ENCODE data around the gene FHAD1.

The FHAD1 gene

DNA sequence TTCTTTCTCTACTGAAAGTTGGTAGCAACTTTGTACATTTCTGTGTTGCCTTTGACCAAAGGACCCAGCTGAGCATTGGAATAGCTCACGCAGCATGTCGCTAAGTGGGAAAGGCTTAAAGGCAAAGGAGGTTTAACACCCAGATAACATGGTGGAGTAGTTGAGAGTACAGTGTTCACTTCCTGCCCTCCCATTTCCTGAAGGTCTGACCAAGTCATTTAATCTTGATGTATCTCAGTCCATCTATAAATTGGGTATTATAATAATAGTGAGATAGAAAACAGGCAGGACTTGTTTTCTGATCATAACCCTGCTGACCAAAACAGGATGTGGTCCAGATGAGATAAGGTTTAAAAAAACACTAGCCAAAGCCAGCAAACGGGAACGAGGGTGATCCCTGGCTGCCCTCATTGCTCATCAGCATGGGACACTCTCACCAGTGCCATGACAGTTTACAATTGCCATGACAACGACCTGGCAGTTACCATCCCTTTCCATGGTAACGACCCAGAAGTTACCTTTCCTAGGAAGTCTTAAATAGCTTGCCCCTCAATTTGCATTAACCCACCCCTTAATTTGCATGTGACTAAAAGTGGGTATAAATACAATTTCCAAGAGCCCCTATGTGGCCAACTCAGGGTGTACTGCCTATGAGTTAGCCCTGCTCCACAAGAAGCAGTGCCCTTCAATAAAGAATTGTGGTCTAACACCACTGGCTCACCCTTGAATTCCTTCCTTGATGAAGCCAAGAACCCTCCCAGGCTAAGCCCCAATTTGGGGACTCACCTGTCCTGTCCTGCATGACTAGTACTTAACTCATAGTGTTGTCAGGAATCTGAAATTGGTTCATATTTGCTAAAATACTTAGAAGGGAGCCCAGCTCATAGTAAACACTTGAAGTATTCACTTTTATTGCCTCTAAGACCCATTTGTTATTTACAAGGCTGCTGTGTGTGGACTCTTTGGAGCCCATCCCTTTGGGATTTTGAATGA is 28.4 kb upstream of the FHAD1 start:
- in situ Hi-C loops (cut with MboI; ENCODE audit: low sequenced_read_pairs): no loop called here

GRCh38 chr1:15219280-15220023 is 27.6 kb upstream of the FHAD1 start:
- in situ Hi-C loops (cut with MboI; ENCODE audit: low sequenced_read_pairs): no loop called here

DNA sequence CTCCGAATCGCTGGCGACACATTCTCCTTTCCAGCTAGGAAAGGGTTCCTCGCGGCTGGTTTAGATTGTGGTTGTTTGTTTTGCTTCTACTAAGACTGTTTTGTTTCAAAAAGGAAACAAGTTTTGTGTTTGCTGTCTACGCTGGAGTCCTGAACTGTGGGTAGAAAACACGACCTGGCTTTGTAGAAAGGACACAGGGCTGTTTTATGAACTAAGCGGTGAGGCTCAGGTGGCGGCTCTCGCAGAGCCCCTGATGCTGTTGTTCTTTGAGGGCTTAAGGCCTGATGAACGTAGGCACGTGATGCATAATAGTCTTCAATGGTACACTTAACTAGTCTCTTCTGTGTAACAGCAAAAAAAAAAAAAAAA is 27.0 kb upstream of the FHAD1 start:
- in situ Hi-C loops (cut with MboI; ENCODE audit: low sequenced_read_pairs): no loop called here

DNA sequence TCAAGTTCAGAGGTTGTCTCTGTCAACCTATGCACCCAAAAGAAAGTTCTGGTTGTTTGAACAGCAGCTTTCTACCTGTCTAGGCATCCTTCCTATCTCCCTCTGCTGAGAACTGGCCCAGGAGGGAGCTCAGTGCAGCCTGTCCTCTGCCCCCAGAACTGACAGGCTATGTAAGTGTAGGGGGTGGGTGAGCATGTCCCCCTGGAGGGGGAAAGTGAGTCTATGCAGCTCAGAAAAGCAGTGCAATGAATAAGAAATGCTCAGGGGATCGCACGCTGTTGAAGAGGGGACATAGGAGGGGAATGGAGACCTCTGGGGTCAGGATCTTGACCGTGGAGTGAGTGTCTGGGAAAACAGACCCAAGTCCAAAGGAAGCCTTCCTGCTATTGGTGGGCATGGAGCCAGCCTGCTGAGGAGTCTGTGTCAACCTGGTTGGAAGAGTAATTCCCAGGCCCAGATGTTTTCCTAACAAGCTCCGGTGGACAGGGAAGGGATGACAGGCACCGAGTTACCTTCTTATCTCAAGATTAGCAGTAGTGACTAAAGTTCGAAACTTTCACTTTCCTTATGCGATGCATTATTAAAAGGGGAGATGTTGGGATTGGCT is 26.1 kb upstream of the FHAD1 start:
- in situ Hi-C loops (cut with MboI; ENCODE audit: low sequenced_read_pairs): no loop called here

DNA sequence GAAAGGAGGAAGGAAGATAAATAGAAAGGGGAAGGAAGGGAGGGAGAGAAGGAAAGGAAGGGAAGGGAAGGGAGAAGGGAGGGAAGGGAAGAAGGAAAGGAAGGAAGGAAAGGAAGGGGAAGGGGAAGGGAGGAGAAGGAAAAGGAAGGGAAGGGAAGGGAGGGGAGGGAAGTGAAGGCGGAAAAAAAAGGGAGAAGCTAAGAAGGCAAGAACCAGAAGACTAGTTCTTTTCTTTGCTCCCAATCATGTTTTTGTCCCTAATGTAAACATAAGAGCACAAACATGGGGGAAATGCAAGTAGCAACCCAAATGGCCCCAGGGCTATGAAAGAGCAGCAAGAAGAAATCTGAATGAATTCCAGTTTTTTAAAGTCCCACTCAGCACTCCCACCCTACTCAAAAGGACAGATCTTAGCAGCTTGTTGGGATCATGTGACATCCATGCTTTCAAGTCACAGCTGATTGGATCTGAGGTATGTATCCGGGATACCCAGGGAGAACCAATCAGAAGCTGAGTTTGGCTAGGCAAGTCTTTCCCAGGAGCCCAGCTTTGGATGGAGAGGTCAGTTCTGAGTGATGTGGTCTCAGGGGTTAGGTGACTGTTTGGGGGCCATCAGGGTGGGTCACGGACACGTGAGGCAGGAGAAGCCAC is 24.2 kb upstream of the FHAD1 start:
- in situ Hi-C loops (cut with MboI; ENCODE audit: low sequenced_read_pairs): no loop called here

DNA sequence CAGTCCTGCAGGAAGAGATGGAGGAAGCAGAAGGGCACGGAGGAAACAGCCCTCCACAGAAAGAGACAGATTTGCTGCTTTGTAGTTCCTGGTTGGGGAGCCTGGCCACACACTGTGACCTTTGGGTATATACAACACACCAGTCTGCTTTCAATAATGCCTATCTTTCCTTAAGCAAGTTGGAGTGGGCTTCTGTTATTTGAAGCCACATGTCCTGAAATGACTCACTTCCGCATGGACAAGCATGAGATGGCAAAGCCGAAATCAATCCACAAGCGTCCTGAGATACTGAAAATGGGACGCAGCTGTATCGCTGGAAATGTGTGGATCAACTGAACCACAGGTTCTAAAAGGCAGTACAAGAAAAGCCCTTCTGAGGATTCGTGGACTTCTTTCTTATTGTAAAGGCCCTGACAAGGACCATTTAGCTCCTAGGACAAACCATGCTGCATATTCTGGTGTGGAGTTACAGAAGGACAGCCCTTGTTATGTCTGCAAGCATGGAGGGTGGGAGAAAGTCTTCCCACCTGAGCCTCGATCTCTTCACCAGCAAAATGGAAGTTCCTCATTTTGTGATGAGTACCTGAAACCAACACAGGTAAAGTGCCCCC is 22.7 kb upstream of the FHAD1 start:
- in situ Hi-C loops (cut with MboI; ENCODE audit: low sequenced_read_pairs): no loop called here

- in situ Hi-C loops (cut with MboI; ENCODE audit: low sequenced_read_pairs): no loop called here
Observed at GRCh38 chr1:15224974-15225373, 22.0 kb upstream of the FHAD1 start.

- in situ Hi-C loops (cut with MboI; ENCODE audit: low sequenced_read_pairs): no loop called here
Observed at GRCh38 chr1:15225461-15225860, 21.6 kb upstream of the FHAD1 start.

GRCh38 chr1:15226388-15227255 is 20.4 kb upstream of the FHAD1 start:
- in situ Hi-C loops (cut with MboI; ENCODE audit: low sequenced_read_pairs): no loop called here

DNA sequence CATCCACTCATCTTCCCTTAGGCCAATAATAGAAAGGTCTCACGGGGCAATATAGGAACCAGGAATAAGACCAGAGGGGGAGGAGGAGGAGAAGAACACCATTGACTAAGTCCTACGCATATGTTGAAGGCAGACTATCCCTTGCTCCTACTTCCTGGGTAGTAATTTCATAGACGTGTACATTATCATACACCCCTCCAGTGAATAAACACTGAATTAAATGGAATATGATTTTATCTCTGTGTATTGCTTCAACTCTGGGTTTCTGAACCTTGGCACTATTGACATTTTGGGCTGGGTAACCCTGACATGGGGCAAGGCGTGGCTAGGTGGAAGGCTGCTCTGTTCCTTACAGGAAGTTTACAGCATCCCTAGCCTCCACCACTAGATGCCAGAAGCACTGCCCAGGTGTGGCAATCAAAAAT is 17.3 kb upstream of the FHAD1 start:
- in situ Hi-C loops (cut with MboI; ENCODE audit: low sequenced_read_pairs): no loop called here

DNA sequence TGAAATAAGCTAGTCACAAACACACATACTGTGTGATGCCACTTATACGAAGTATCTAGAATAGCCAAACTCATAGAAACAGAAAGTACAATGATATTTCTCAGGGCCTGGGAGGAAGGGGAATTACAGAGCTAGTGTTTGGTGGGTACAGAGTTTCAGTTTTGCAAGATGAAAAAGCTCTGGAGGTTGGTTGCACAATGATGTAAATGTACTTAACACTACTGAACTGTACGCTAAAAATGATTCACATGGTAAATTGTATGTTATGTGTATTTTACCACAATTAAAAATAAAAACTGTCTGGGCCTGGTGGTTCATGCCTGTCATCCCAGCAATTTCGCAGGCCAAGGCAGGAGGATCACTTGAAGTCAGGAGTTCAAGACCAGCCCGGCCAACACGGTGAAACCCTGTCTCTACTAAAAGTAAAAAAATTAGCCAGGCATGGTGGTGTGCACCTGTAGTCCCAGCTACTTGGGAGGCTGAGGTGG is 15.3 kb upstream of the FHAD1 start:
- in situ Hi-C loops (cut with MboI; ENCODE audit: low sequenced_read_pairs): no loop called here

DNA sequence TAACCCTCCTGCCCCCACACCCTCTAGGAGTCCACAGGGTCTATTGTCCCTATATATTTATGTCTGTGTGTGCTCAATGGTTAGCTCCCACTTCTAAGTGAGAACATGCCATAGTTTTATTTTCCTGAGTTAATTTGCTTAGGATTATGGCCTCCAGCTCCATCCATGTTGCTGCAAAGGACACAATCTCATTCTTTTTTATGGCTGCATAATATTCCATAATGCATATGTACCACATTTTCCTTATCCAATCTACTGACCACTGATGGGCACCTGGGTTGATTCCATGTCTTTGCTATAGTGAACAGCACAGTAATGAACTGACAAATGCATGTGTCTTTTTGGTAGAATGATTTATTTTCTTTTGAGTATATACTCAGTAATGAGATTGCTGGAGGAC is 13.3 kb upstream of the FHAD1 start:
- in situ Hi-C loops (cut with MboI; ENCODE audit: low sequenced_read_pairs): no loop called here

GRCh38 chr1:15236321-15236721 is 10.7 kb upstream of the FHAD1 start:
- in situ Hi-C loops (cut with MboI; ENCODE audit: low sequenced_read_pairs): no loop called here

DNA sequence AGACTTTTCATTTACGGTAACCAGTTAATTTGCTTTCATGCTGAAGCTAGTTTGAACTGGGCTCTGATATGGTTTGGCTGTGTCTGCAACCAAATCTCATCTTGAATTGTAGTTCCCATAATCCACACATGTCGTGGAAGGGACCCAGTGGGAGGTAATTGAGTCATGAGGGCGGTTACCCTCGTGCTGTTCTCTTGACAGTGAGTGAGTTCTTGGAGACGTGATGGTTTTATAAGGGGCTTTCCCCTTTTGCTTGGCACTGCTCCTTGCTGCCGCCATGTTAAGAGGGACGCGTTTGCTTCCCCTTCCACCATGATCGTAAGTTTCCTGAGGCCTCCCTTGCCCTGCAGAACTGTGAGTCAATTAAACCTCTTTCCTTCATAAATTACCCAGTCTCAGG is 10.3 kb upstream of the FHAD1 start:
- in situ Hi-C loops (cut with MboI; ENCODE audit: low sequenced_read_pairs): no loop called here

- in situ Hi-C loops (cut with MboI; ENCODE audit: low sequenced_read_pairs): no loop called here
Observed at GRCh38 chr1:15238789-15239188, 8.2 kb upstream of the FHAD1 start.

DNA sequence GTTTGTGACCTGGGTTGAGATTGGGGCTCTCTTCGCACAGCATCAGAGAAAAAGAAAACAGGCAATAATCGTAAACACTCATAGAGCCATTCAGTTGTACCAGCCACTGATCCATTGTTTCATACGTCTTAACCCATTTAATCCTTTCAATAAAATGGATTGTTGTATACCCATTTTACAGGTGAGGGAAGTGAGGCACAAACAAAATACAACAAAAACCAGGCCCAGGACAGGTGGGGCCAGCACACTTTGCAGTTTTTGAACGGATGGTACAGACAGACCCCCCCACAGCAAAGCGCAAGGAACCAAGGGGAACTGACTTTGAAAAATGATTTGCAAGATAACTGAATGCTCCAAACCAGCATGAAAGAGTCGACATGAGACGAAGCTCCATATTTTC is 4.3 kb upstream of the FHAD1 start:
- in situ Hi-C loops (cut with MboI; ENCODE audit: low sequenced_read_pairs): no loop called here

GRCh38 chr1:15243275-15244043 is 3.6 kb upstream of the FHAD1 start:
- in situ Hi-C loops (cut with MboI; ENCODE audit: low sequenced_read_pairs): no loop called here

DNA sequence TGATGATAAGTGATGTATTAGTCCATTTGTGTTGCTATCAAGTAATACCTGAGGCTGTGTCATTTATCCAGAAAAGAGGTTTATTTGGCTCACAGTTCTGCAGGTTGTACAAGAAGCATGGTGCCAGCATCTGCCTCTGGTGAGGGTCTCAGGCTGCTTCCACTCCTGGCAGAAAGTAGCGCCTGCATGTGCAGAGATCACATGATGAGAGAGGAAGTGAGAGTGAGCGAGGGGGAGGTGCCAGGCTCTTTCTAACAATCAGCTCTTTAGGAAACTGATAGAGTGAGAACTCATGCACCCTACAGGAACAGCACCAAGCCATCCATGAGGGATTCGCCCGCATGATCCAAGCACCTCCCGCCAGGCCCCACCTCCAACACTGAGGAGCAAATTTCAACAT is 2.2 kb upstream of the FHAD1 start:
- in situ Hi-C loops (cut with MboI; ENCODE audit: low sequenced_read_pairs): no loop called here
